ENCODE results near the gene GPC2. TPM values are rescaled to one million over a fixed set of nuclear protein-coding genes. Genes with fewer than 3 reads are reported as not detected.
A peak's percentile ranks its signal among the peaks of the same experiment; 100 is the strongest.
"Not testable (repeated sequence)": the region's sequence is repeated elsewhere in the genome, so short reads cannot be mapped to it uniquely, and the experiment has no call there.

The GPC2 gene
- total RNA-seq, 1 experiment from 2014 or later, result 1.9 TPM

DNA sequence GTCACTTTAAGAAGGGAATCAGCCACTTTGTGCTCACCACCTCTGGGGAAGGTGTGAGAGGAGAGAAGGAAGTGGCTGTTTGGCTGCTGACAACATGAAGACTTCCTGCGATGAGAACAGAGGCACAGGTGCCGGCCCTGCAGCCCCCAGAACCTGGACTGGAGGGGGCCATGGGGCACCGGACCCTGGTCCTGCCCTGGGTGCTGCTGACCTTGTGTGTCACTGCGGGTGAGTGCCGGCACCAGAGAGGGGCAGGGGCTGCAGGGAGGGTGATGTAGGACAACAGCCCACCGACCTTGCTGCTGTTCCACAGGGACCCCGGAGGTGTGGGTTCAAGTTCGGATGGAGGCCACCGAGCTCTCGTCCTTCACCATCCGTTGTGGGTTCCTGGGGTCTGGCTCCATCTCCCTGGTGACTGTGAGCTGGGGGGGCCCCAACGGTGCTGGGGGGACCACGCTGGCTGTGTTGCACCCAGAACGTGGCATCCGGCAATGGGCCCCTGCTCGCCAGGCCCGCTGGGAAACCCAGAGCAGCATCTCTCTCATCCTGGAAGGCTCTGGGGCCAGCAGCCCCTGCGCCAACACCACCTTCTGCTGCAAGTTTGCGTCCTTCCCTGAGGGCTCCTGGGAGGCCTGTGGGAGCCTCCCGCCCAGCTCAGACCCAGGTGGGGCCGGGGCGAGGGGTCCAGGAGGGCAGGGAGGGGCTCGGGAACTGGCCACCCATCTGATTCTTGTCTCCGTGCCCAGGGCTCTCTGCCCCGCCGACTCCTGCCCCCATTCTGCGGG is 42.8 kb upstream of the GPC2 start, which contains the start of gene PVRIG:
PVRIG (plus strand) TSS at position 149 of the 785 bp plus-strand sequence; CDS start at position 171, 22 bp downstream.
- not testable (repeated sequence) for H4K20me1 ChIP-seq (ENCODE audit: insufficient read depth, low read depth, low read length); H3K36me3 ChIP-seq (ENCODE audit: insufficient read depth, low read length); H3K9me3 ChIP-seq (ENCODE audit: low read length); H3K79me2 ChIP-seq (ENCODE audit: low read length); H3K27me3 ChIP-seq (ENCODE audit: low read length); H3K9me2 ChIP-seq (replicated peaks; ENCODE audit: insufficient read depth, low read length); DNase-seq; H2AFZ ChIP-seq (ENCODE audit: low read length)
- Histone ChIP-seq H3K27ac (ENCODE audit: low read length) (peak within 1 kb of the TSS; percentile 75), H3K4me3 (ENCODE audit: low read length) (peak within 1 kb of the TSS; percentile 55; the same call in 1 of the 2 replicates), H3K4me1 (ENCODE audit: low read length) (peaks cover 33% of the 10 kb centered on the region), H3K4me2 (ENCODE audit: low read depth, low read length, poor library complexity, severe bottlenecking) (peak within 1 kb of the TSS; percentile 54), H3K9ac (ENCODE audit: low read length) (peak within 1 kb of the TSS; percentile 73)

GRCh38 chr7:100219271-100219737 is 42.1 kb upstream of the GPC2 start:
- Histone ChIP-seq H3K9me2 (replicated peaks; ENCODE audit: insufficient read depth, low read length) (no peaks in the 10 kb centered on the region), H3K27me3 (ENCODE audit: low read length) (no peaks in the 10 kb centered on the region), H3K79me2 (ENCODE audit: low read length) (no peaks in the 10 kb centered on the region), H3K36me3 (ENCODE audit: insufficient read depth, low read length) (no peaks in the 10 kb centered on the region), H3K4me3 (ENCODE audit: low read length) (peak overlapping the region; percentile 55; the same call in 1 of the 2 replicates), H2AFZ (ENCODE audit: low read length) (no peak overlapping the region), H4K20me1 (ENCODE audit: insufficient read depth, low read depth, low read length) (no peaks in the 10 kb centered on the region), H3K9me3 (ENCODE audit: low read length) (no peaks in the 10 kb centered on the region), H3K4me2 (ENCODE audit: low read depth, low read length, poor library complexity, severe bottlenecking) (peak overlapping the region; percentile 54), H3K4me1 (ENCODE audit: low read length) (peaks cover 33% of the 10 kb centered on the region), H3K9ac (ENCODE audit: low read length) (peak overlapping the region; percentile 47), H3K27ac (ENCODE audit: low read length) (peak overlapping the region; percentile 75)
- DNase-seq, result no peak

DNA sequence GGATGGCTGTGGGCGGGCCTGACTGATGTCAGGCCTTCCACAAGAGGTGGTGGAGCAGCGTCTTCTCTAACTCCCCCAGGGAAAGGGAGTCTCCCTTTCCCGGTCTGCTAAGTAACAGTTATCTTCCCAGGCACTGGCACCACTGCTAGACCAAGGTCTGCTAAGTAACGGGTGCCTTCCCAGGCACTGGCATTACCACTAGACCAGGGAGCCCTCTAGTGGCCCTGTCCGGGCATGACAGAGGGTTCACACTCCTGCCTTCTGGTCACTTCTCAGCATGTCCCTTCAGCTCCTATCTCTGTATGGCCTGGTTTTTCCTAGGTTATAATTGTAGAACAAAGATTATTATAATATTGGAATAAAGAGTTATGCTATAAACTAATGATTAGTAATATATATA is 40.8 kb upstream of the GPC2 start:
- peak overlapping the region; percentile 85 for H3K4me2 ChIP-seq (ENCODE audit: low read depth, low read length, poor library complexity, severe bottlenecking)
- not testable (repeated sequence) for H2AFZ ChIP-seq (ENCODE audit: low read length); H3K9me2 ChIP-seq (replicated peaks; ENCODE audit: insufficient read depth, low read length); H3K36me3 ChIP-seq (ENCODE audit: insufficient read depth, low read length); H3K9ac ChIP-seq (ENCODE audit: low read length); H3K27me3 ChIP-seq (ENCODE audit: low read length); H4K20me1 ChIP-seq (ENCODE audit: insufficient read depth, low read depth, low read length); H3K9me3 ChIP-seq (ENCODE audit: low read length); H3K79me2 ChIP-seq (ENCODE audit: low read length)
- H3K4me3 ChIP-seq (ENCODE audit: low read length), result peak overlapping the region; percentile 65; the same call in 1 of the 2 replicates
- H3K4me1 ChIP-seq (ENCODE audit: low read length), result peaks cover 33% of the 10 kb centered on the region
- DNase-seq, result peak; percentile 76
- peak overlapping the region; percentile 77 for H3K27ac ChIP-seq (ENCODE audit: low read length)

GRCh38 chr7:100215895-100216294 is 38.7 kb upstream of the GPC2 start:
- Histone ChIP-seq H3K27ac (ENCODE audit: low read length) (no peak overlapping the region), H3K79me2 (ENCODE audit: low read length) (no peaks in the 10 kb centered on the region), H3K36me3 (ENCODE audit: insufficient read depth, low read length) (no peaks in the 10 kb centered on the region), H2AFZ (ENCODE audit: low read length) (no peak overlapping the region), H3K4me2 (ENCODE audit: low read depth, low read length, poor library complexity, severe bottlenecking) (no peak overlapping the region), H3K27me3 (ENCODE audit: low read length) (no peaks in the 10 kb centered on the region), H4K20me1 (ENCODE audit: insufficient read depth, low read depth, low read length) (no peaks in the 10 kb centered on the region), H3K9ac (ENCODE audit: low read length) (no peak overlapping the region), H3K4me3 (ENCODE audit: low read length) (no peak overlapping the region), H3K9me2 (replicated peaks; ENCODE audit: insufficient read depth, low read length) (no peaks in the 10 kb centered on the region), H3K9me3 (ENCODE audit: low read length) (no peaks in the 10 kb centered on the region), H3K4me1 (ENCODE audit: low read length) (peaks cover 33% of the 10 kb centered on the region)
- no peak for DNase-seq

GRCh38 chr7:100214356-100214755 is 37.2 kb upstream of the GPC2 start:
- H3K9me3 ChIP-seq (ENCODE audit: low read length); H4K20me1 ChIP-seq (ENCODE audit: insufficient read depth, low read depth, low read length); H2AFZ ChIP-seq (ENCODE audit: low read length); H3K9me2 ChIP-seq (replicated peaks; ENCODE audit: insufficient read depth, low read length); H3K79me2 ChIP-seq (ENCODE audit: low read length); H3K27ac ChIP-seq (ENCODE audit: low read length); H3K4me2 ChIP-seq (ENCODE audit: low read depth, low read length, poor library complexity, severe bottlenecking); DNase-seq; H3K36me3 ChIP-seq (ENCODE audit: insufficient read depth, low read length); H3K4me3 ChIP-seq (ENCODE audit: low read length); H3K27me3 ChIP-seq (ENCODE audit: low read length); H3K9ac ChIP-seq (ENCODE audit: low read length): not testable (repeated sequence)
- peaks cover 20% of the 10 kb centered on the region for H3K4me1 ChIP-seq (ENCODE audit: low read length)

- no peak overlapping the region for H2AFZ ChIP-seq (ENCODE audit: low read length)
- H3K27ac ChIP-seq (ENCODE audit: low read length), result no peak overlapping the region
- H3K27me3 ChIP-seq (ENCODE audit: low read length), result no peaks in the 10 kb centered on the region
- H3K9ac ChIP-seq (ENCODE audit: low read length), result no peak overlapping the region
- no peaks in the 10 kb centered on the region for H3K79me2 ChIP-seq (ENCODE audit: low read length)
- H3K4me3 ChIP-seq (ENCODE audit: low read length), result no peak overlapping the region
- no peaks in the 10 kb centered on the region for H3K9me2 ChIP-seq (replicated peaks; ENCODE audit: insufficient read depth, low read length)
- DNase-seq, result no peak
- no peaks in the 10 kb centered on the region for H4K20me1 ChIP-seq (ENCODE audit: insufficient read depth, low read depth, low read length)
- no peaks in the 10 kb centered on the region for H3K9me3 ChIP-seq (ENCODE audit: low read length)
- H3K4me2 ChIP-seq (ENCODE audit: low read depth, low read length, poor library complexity, severe bottlenecking), result no peak overlapping the region
- peaks cover 16% of the 10 kb centered on the region for H3K4me1 ChIP-seq (ENCODE audit: low read length)
- H3K36me3 ChIP-seq (ENCODE audit: insufficient read depth, low read length), result no peaks in the 10 kb centered on the region
Measured at GRCh38 chr7:100213672-100214071, 36.5 kb upstream of the GPC2 start.

- DNase-seq, result no peak
- H3K9me3 ChIP-seq (ENCODE audit: low read length), result no peaks in the 10 kb centered on the region
- H3K9me2 ChIP-seq (replicated peaks; ENCODE audit: insufficient read depth, low read length), result no peaks in the 10 kb centered on the region
- H3K79me2 ChIP-seq (ENCODE audit: low read length), result no peaks in the 10 kb centered on the region
- no peaks in the 10 kb centered on the region for H4K20me1 ChIP-seq (ENCODE audit: insufficient read depth, low read depth, low read length)
- no peaks in the 10 kb centered on the region for H3K36me3 ChIP-seq (ENCODE audit: insufficient read depth, low read length)
- no peak overlapping the region for H3K4me3 ChIP-seq (ENCODE audit: low read length)
- H3K27ac ChIP-seq (ENCODE audit: low read length), result no peak overlapping the region
- no peak overlapping the region for H3K9ac ChIP-seq (ENCODE audit: low read length)
- H2AFZ ChIP-seq (ENCODE audit: low read length), result no peak overlapping the region
- H3K27me3 ChIP-seq (ENCODE audit: low read length), result no peaks in the 10 kb centered on the region
- no peak overlapping the region for H3K4me2 ChIP-seq (ENCODE audit: low read depth, low read length, poor library complexity, severe bottlenecking)
- H3K4me1 ChIP-seq (ENCODE audit: low read length), result peaks cover 16% of the 10 kb centered on the region
Measured at GRCh38 chr7:100212631-100213286, 35.6 kb upstream of the GPC2 start.

GRCh38 chr7:100211342-100211780 is 34.2 kb upstream of the GPC2 start:
- peak overlapping the region; percentile 19; the same call in 1 of the 2 replicates for H3K4me3 ChIP-seq (ENCODE audit: low read length)
- no peak for DNase-seq
- H3K9ac ChIP-seq (ENCODE audit: low read length), result peak overlapping the region; percentile 41

More at GRCh38 chr7:100211342-100211780, 34.2 kb upstream of the GPC2 start:
- H4K20me1 ChIP-seq (ENCODE audit: insufficient read depth, low read depth, low read length), result no peaks in the 10 kb centered on the region
- no peaks in the 10 kb centered on the region for H3K79me2 ChIP-seq (ENCODE audit: low read length)
- H3K4me1 ChIP-seq (ENCODE audit: low read length), result peaks cover 10% of the 10 kb centered on the region
- H3K27ac ChIP-seq (ENCODE audit: low read length), result no peak overlapping the region
- H2AFZ ChIP-seq (ENCODE audit: low read length), result peak overlapping the region; percentile 86; the same call in 1 of the 2 replicates
- no peaks in the 10 kb centered on the region for H3K9me2 ChIP-seq (replicated peaks; ENCODE audit: insufficient read depth, low read length)
- H3K9me3 ChIP-seq (ENCODE audit: low read length), result no peaks in the 10 kb centered on the region
- H3K36me3 ChIP-seq (ENCODE audit: insufficient read depth, low read length), result no peaks in the 10 kb centered on the region
- H3K27me3 ChIP-seq (ENCODE audit: low read length), result no peaks in the 10 kb centered on the region
- peak overlapping the region; percentile 51 for H3K4me2 ChIP-seq (ENCODE audit: low read depth, low read length, poor library complexity, severe bottlenecking)

Measured in Karpas-422 (cell line).